ENCODE data around the gene EFCAB12.
"Not testable (repeated sequence)": the region's sequence is repeated elsewhere in the genome, so short reads cannot be mapped to it uniquely, and the experiment has no call there.

EFCAB12 gene

GRCh38 chr3:129421988-129422745 lies 6.3 kb downstream of the EFCAB12 start:
- no peak for DNase-seq

GRCh38 chr3:129421236-129421883 lies 7.1 kb downstream of the EFCAB12 start:
- no peak for DNase-seq

GRCh38 chr3:129419476-129419875 lies 9.0 kb downstream of the EFCAB12 start:
- DNase-seq: no peak

- DNase-seq: no peak
Observed at GRCh38 chr3:129418041-129418973, 10.1 kb downstream of the EFCAB12 start.

- DNase-seq: no peak
Observed at GRCh38 chr3:129417326-129417725, 11.1 kb downstream of the EFCAB12 start.

- DNase-seq: no peak
Observed at GRCh38 chr3:129416415-129416814, 12.0 kb downstream of the EFCAB12 start.

GRCh38 chr3:129415830-129416229 lies 12.6 kb downstream of the EFCAB12 start:
- no peak for DNase-seq

GRCh38 chr3:129415378-129415777 lies 13.1 kb downstream of the EFCAB12 start:
- DNase-seq: no peak

- DNase-seq: no peak
Observed at GRCh38 chr3:129413687-129414506, 14.5 kb downstream of the EFCAB12 start.

GRCh38 chr3:129413238-129413637 lies 15.2 kb downstream of the EFCAB12 start:
- not testable (repeated sequence) for DNase-seq

GRCh38 chr3:129412542-129413198 lies 15.8 kb downstream of the EFCAB12 start:
- no peak for DNase-seq

- no peak for DNase-seq
Observed at GRCh38 chr3:129410971-129411370, 17.5 kb downstream of the EFCAB12 start.

- DNase-seq: no peak
Observed at GRCh38 chr3:129409541-129409940, 18.9 kb downstream of the EFCAB12 start.

GRCh38 chr3:129404610-129405009 lies 23.8 kb downstream of the EFCAB12 start:
- DNase-seq: no peak

- DNase-seq: no peak
Observed at GRCh38 chr3:129404130-129404529, 24.3 kb downstream of the EFCAB12 start.

- DNase-seq: peak in 16 of 56 donors; percentile 7 to 51 (median 23)
Observed at GRCh38 chr3:129403450-129403849, 25.0 kb downstream of the EFCAB12 start.

- no peak for DNase-seq
Observed at GRCh38 chr3:129402616-129403015, 25.8 kb downstream of the EFCAB12 start.

- no peak for DNase-seq
Observed at GRCh38 chr3:129402210-129402609, 26.2 kb downstream of the EFCAB12 start.

GRCh38 chr3:129399895-129400357 lies 28.5 kb downstream of the EFCAB12 start:
- DNase-seq: peak in 1 of 56 donors; percentile 13

All from nucleus accumbens (tissue), 56 donors.